GM11168 (cell line): ENCODE measurements around the gene CCR5.

Source experiments
- in situ Hi-C: fragments of 300-500 bp; cut with MboI; formaldehyde crosslinking; loops from one replicate; pipeline ENCODE4 v1.12.0; 2022; ENCODE audit warnings: low sequenced_read_pairs; ENCODE audit not compliant: unreplicated experiment

CCR5 gene

GRCh38 chr3:46356909-46357308 is 13.8 kb upstream of the CCR5 start:
- in situ Hi-C loops: no loop called here

DNA sequence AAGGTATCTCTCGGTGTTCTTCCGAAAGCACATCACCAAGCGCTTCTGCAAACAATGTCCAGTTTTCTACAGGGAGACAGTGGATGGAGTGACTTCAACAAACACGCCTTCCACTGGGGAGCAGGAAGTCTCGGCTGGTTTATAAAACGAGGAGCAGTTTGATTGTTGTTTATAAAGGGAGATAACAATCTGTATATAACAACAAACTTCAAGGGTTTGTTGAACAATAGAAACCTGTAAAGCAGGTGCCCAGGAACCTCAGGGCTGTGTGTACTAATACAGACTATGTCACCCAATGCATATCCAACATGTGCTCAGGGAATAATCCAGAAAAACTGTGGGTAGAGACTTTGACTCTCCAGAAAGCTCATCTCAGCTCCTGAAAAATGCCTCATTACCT is 12.3 kb upstream of the CCR5 start:
- in situ Hi-C loops: no loop called here

DNA sequence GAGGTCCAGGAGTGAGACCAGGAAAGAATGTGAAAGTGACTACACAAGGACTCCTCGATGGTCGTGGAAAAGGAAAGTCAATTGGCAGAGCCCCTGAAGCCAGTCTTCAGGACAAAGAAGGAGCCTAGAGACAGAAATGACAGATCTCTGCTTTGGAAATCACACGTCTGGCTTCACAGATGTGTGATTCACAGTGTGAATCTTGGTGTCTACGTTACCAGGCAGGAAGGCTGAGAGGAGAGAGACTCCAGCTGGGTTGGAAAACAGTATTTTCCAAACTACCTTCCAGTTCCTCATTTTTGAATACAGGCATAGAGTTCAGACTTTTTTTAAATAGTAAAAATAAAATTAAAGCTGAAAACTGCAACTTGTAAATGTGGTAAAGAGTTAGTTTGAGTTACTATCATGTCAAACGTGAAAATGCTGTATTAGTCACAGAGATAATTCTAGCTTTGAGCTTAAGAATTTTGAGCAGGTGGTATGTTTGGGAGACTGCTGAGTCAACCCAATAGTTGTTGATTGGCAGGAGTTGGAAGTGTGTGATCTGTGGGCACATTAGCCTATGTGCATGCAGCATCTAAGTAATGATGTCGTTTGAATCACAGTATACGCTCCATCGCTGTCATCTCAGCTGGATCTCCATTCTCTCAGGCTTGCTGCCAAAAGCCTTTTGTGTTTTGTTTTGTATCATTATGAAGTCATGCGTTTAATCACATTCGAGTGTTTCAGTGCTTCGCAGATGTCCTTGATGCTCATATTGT is 10.8 kb upstream of the CCR5 start:
- in situ Hi-C loops: loop anchor here (5.0 kb wide), 1 partner anchor 63 kb away; no protein-coding TSS in a partner anchor

DNA sequence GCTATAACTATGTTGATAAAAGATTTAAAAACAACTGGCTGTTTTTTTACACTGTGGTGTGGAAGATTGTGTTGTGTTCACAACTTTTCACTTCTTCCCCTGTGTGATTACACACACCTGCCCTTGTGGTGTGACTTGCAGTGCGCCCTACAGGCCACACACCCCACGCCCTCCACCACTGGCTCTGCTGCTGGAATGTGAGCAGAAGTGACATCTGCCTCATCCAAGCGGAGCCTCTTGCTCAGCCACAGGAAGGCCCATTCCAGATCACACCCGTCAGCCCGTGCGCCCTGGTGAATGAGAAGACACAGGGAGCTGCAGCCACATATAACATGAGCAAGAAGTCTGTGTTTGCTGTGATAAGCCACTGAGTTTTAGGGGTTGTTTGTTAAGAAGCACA is 9.8 kb upstream of the CCR5 start:
- in situ Hi-C loops: loop anchor here (5.0 kb wide), 1 partner anchor 64 kb away; no protein-coding TSS in a partner anchor

DNA sequence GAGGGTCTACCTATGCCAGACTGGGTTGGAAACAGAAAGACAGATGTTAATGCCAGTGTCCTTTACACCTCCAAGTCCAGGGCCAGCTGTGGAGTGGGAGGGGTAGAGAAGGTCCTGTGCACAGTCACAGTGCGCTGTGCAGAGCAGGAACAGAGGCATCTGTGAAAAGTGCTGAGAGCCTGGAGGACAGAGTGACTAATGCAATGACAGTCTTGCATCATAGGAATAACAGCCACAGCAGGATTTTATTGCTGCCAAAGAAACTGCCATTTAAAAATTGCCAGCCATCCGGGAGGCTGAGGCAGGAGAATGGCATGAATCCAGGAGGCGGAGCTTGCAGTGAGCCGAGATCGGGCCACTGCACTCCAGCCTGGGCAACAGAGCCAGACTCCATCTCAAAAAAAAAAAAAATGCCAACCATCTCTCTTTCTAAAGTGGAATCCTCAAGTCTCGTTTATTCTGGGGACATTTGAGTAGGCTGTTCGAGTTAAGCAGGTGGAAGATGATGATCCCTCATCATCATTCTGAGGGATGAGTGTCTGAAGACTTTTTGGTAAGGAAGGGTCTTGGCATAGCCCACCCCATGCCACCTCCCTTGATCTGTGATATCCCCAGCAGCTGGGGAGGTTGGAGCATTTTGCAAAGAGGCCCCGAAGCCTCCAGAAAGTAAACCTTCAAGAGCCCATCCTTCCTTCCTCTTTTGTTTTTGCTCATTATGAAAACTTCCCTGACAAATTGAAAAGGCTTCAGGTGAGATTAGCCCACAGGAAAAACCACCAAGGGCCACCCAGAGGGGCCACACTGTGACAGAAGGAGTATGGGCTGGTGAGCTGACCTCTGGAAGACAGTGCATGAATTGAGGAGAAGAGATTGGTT is 9.1 kb upstream of the CCR5 start:
- in situ Hi-C loops: loop anchor here (5.0 kb wide), 1 partner anchor 64 kb away; no protein-coding TSS in a partner anchor

DNA sequence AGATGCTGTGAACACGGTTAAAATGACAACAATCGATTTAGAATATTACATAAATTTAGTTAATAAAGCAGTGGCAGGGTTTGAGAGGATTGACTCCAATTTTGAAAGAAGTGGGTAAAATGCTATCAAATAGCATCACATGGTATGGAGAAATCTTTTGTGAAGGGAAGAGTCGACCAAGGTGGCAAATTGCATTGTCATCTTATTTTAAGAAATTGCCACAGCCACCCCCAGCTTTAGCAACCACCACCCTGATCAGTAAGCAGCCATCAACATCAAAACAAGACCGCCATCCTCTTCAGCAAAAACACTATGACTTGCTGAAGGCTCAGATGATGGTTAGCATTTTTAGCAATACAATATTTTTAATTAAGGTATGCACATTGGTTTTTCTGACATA is 5.7 kb upstream of the CCR5 start:
- in situ Hi-C loops: no loop called here

- in situ Hi-C loops: no loop called here
These were observed 4.8 kb upstream of the CCR5 start for GRCh38 chr3:46365737-46366524.

GRCh38 chr3:46367811-46368210 is 2.9 kb upstream of the CCR5 start:
- in situ Hi-C loops: no loop called here

DNA sequence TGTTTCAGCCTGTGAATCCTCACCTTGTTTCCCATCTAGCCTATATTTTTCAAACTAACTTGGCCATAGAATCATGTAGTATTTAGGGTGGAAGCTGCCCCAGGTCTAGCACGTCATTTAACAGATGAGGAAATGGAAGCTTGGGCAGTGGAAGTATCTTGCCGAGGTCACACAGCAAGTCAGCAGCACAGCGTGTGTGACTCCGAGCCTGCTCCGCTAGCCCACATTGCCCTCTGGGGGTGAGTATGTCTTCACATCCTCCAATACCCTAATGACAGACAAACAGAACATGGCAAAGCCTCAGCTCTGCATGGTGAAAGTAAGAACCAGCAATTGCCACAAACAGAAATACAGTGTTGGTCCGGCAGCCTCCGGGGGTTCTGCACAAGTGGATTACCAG is 2.2 kb upstream of the CCR5 start:
- in situ Hi-C loops: no loop called here

DNA sequence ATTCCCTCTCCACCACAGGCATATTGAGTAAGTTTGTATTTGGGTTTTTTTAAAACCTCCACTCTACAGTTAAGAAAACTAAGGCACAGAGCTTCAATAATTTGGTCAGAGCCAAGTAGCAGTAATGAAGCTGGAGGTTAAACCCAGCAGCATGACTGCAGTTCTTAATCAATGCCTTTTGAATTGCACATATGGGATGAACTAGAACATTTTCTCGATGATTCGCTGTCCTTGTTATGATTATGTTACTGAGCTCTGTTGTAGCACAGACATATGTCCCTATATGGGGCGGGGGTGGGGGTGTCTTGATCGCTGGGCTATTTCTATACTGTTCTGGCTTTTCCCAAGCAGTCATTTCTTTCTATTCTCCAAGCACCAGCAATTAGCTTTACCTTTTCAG is 1.6 kb upstream of the CCR5 start:
- in situ Hi-C loops: no loop called here

GRCh38 chr3:46369675-46370132 is 1.0 kb upstream of the CCR5 start:
- in situ Hi-C loops: loop anchor here (5.0 to 10.0 kb wide), 2 partner anchors 152 to 425 kb away; partner anchors contain the start of gene CXCR6

- in situ Hi-C loops: loop anchor here (5.0 to 10.0 kb wide), 2 partner anchors 154 to 427 kb away; partner anchors contain the start of gene CXCR6
These were observed 984 bp downstream of the CCR5 start for GRCh38 chr3:46371519-46372340.

DNA sequence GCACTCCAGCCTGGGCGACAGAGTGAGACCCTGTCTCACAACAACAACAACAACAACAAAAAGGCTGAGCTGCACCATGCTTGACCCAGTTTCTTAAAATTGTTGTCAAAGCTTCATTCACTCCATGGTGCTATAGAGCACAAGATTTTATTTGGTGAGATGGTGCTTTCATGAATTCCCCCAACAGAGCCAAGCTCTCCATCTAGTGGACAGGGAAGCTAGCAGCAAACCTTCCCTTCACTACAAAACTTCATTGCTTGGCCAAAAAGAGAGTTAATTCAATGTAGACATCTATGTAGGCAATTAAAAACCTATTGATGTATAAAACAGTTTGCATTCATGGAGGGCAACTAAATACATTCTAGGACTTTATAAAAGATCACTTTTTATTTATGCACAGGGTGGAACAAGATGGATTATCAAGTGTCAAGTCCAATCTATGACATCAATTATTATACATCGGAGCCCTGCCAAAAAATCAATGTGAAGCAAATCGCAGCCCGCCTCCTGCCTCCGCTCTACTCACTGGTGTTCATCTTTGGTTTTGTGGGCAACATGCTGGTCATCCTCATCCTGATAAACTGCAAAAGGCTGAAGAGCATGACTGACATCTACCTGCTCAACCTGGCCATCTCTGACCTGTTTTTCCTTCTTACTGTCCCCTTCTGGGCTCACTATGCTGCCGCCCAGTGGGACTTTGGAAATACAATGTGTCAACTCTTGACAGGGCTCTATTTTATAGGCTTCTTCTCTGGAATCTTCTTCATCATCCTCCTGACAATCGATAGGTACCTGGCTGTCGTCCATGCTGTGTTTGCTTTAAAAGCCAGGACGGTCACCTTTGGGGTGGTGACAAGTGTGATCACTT is 2.0 kb downstream of the CCR5 start:
- in situ Hi-C loops: loop anchor here (5.0 to 10.0 kb wide), 2 partner anchors 155 to 428 kb away; partner anchors contain the start of gene CXCR6

GRCh38 chr3:46374755-46375154 is 4.0 kb downstream of the CCR5 start:
- in situ Hi-C loops: loop anchor here (5.0 to 10.0 kb wide), 2 partner anchors 157 to 430 kb away; partner anchors contain the start of gene CXCR6

DNA sequence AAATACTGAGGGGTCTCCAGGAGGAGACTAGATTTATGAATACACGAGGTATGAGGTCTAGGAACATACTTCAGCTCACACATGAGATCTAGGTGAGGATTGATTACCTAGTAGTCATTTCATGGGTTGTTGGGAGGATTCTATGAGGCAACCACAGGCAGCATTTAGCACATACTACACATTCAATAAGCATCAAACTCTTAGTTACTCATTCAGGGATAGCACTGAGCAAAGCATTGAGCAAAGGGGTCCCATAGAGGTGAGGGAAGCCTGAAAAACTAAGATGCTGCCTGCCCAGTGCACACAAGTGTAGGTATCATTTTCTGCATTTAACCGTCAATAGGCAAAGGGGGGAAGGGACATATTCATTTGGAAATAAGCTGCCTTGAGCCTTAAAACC is 4.5 kb downstream of the CCR5 start:
- in situ Hi-C loops: loop anchor here (10.0 kb wide), 1 partner anchor 430 kb away; the partner anchor contains the start of gene CXCR6

- in situ Hi-C loops: loop anchor here (10.0 kb wide), 1 partner anchor 431 kb away; the partner anchor contains the start of gene CXCR6
These were observed 5.1 kb downstream of the CCR5 start for GRCh38 chr3:46375814-46376213.

DNA sequence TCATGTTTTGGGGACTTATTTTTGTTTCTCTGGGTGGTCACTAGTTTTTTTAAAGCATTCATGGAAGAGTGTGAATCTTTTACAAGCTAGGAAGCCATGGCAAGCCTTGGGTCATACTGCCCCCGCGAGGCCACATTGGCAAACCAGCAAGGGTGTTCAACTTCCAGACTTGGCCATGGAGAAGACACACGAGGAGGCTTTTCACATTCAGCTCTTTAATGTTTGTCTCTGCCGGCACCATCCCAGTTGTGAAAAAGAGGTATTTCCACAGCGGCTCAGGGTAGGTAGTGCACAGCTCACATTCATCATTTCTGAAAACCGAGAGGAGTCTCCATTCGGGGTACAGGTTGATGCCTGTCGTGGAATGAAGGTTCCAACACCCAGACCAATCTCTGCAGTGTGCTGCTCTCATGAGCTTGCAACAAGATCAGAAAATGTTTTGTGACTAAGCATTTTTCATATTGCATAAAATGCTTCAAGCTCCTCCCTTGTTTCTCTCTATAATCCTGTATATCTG is 7.7 kb downstream of the CCR5 start:
- in situ Hi-C loops: loop anchor here (10.0 kb wide), 1 partner anchor 434 kb away; the partner anchor contains the start of gene CXCR6
